ENCODE measurements around the gene C19orf73. TPM values are rescaled to one million over a fixed set of nuclear protein-coding genes. Genes with fewer than 3 reads are reported as not detected.

Gene C19orf73
- total and polyA plus RNA-seq, 2 donors from 2014 or later, result 0.82 to 3.9 TPM

GRCh38 chr19:49141352-49141751 lies 22.4 kb upstream of the C19orf73 start:
- no peak for FAIRE-seq
- no peak for DNase-seq
- Histone ChIP-seq H3K9ac (ENCODE audit: low read length in 3 of 3) (no peak overlapping the region), H3K9me3 (ENCODE audit: control insufficient read depth in 2 of 3, insufficient read depth in 1 of 3, low read length in 3 of 3) (no peaks in the 10 kb centered on the region), H3K4me3 (ENCODE audit: low read length in 3 of 3) (no peak overlapping the region), H3K27ac (ENCODE audit: low read depth in 2 of 2, low read length in 2 of 2) (no peak overlapping the region), H3K36me3 (ENCODE audit: control insufficient read depth in 2 of 3, insufficient read depth in 3 of 3, low read length in 3 of 3) (no peaks in the 10 kb centered on the region), H3K27me3 (ENCODE audit: control insufficient read depth, insufficient read depth, low read length) (no peaks in the 10 kb centered on the region), H3K4me1 (ENCODE audit: control insufficient read depth in 2 of 3, insufficient read depth in 2 of 3, low read depth in 1 of 3, low read length in 3 of 3) (peaks cover 0 to 8% (median 0%) of the 10 kb centered on the region in 3 donors)
- no peak for TF ChIP-seq CTCF (IDR thresholded peaks at IDR 0.05; ENCODE audit: borderline replicate concordance, extremely low read depth, insufficient read depth)
- intact Hi-C loops (cut with DNase I), result no loop called here

GRCh38 chr19:49140951-49141350 lies 22.0 kb upstream of the C19orf73 start:
- no peak for TF ChIP-seq CTCF (IDR thresholded peaks at IDR 0.05; ENCODE audit: borderline replicate concordance, extremely low read depth, insufficient read depth)
- Histone ChIP-seq H3K27ac (ENCODE audit: low read depth in 2 of 2, low read length in 2 of 2) (no peak overlapping the region), H3K4me1 (ENCODE audit: control insufficient read depth in 2 of 3, insufficient read depth in 2 of 3, low read depth in 1 of 3, low read length in 3 of 3) (peaks cover 0 to 5% (median 0%) of the 10 kb centered on the region in 3 donors), H3K9me3 (ENCODE audit: control insufficient read depth in 2 of 3, insufficient read depth in 1 of 3, low read length in 3 of 3) (no peaks in the 10 kb centered on the region), H3K36me3 (ENCODE audit: control insufficient read depth in 2 of 3, insufficient read depth in 3 of 3, low read length in 3 of 3) (no peaks in the 10 kb centered on the region), H3K4me3 (ENCODE audit: low read length in 3 of 3) (no peak overlapping the region), H3K9ac (ENCODE audit: low read length in 3 of 3) (no peak overlapping the region), H3K27me3 (ENCODE audit: control insufficient read depth, insufficient read depth, low read length) (no peaks in the 10 kb centered on the region)
- intact Hi-C loops (cut with DNase I), result no loop called here
- FAIRE-seq (no peak), DNase-seq (no peak)

- peak overlapping the region in 1 of 2 donors; percentile 45 for H3K27ac ChIP-seq (ENCODE audit: low read depth in 2 of 2, low read length in 2 of 2)
- no peaks in the 10 kb centered on the region for H3K9me3 ChIP-seq (ENCODE audit: control insufficient read depth in 2 of 3, insufficient read depth in 1 of 3, low read length in 3 of 3)
- no peaks in the 10 kb centered on the region for H3K36me3 ChIP-seq (ENCODE audit: control insufficient read depth in 2 of 3, insufficient read depth in 3 of 3, low read length in 3 of 3)
- no peak overlapping the region for H3K4me3 ChIP-seq (ENCODE audit: low read length in 3 of 3)
- intact Hi-C loops (cut with DNase I), result no loop called here
- peaks cover 0 to 8% (median 0%) of the 10 kb centered on the region in 3 donors for H3K4me1 ChIP-seq (ENCODE audit: control insufficient read depth in 2 of 3, insufficient read depth in 2 of 3, low read depth in 1 of 3, low read length in 3 of 3)
- peak; percentile 67 to 95 (median 80) for DNase-seq
- no peaks in the 10 kb centered on the region for H3K27me3 ChIP-seq (ENCODE audit: control insufficient read depth, insufficient read depth, low read length)
- no peak for FAIRE-seq
- no peak for TF ChIP-seq CTCF (IDR thresholded peaks at IDR 0.05; ENCODE audit: borderline replicate concordance, extremely low read depth, insufficient read depth)
- no peak overlapping the region for H3K9ac ChIP-seq (ENCODE audit: low read length in 3 of 3)
These were observed 17.8 kb upstream of the C19orf73 start for GRCh38 chr19:49136771-49137171.

- intact Hi-C loops (cut with DNase I), result no loop called here
- Histone ChIP-seq H3K27ac (ENCODE audit: low read depth in 2 of 2, low read length in 2 of 2) (no peak overlapping the region), H3K4me1 (ENCODE audit: control insufficient read depth in 2 of 3, insufficient read depth in 2 of 3, low read depth in 1 of 3, low read length in 3 of 3) (peaks cover 0 to 8% (median 0%) of the 10 kb centered on the region in 3 donors), H3K36me3 (ENCODE audit: control insufficient read depth in 2 of 3, insufficient read depth in 3 of 3, low read length in 3 of 3) (no peaks in the 10 kb centered on the region), H3K9me3 (ENCODE audit: control insufficient read depth in 2 of 3, insufficient read depth in 1 of 3, low read length in 3 of 3) (no peaks in the 10 kb centered on the region), H3K9ac (ENCODE audit: low read length in 3 of 3) (no peak overlapping the region), H3K27me3 (ENCODE audit: control insufficient read depth, insufficient read depth, low read length) (no peaks in the 10 kb centered on the region), H3K4me3 (ENCODE audit: low read length in 3 of 3) (no peak overlapping the region)
- no peak for TF ChIP-seq CTCF (IDR thresholded peaks at IDR 0.05; ENCODE audit: borderline replicate concordance, extremely low read depth, insufficient read depth)
- FAIRE-seq, result no peak
- no peak for DNase-seq
These were observed 16.7 kb upstream of the C19orf73 start for GRCh38 chr19:49135686-49136085.
